Karpas-422 (cell line): Measurements from ENCODE around the gene HOXD12. TPM values are rescaled to one million over a fixed set of nuclear protein-coding genes. Genes with fewer than 3 reads are reported as not detected.

Experiments
- DNase-seq: peaks from one replicate; pipeline ENCODE4 v3.0.0-alpha.2; 2015
- H2AFZ ChIP-seq: fragments of 200-600 bp; sonication (generic); 2 replicates; pipeline ENCODE4 v1.6.1; 2014; ENCODE audit warnings: antibody characterized with exemption, low read length, mixed read lengths
- H3K27ac ChIP-seq: fragments of 200-600 bp; sonication (generic); 2 replicates; pipeline ENCODE4 v1.5.1; 2014; ENCODE audit warnings: mild to moderate bottlenecking, low read length, moderate library complexity
- H3K27me3 ChIP-seq: fragments of 200-600 bp; sonication (generic); 2 replicates; pipeline ENCODE4 v1.6.1; 2014; ENCODE audit warnings: low read length, mixed read lengths
- H3K36me3 ChIP-seq: fragments of 200-600 bp; sonication (generic); 2 replicates; pipeline ENCODE4 v1.6.1; 2014; ENCODE audit warnings: low read length, mixed read lengths; ENCODE audit not compliant: insufficient read depth
- H3K4me1 ChIP-seq: fragments of 200-600 bp; sonication (generic); 2 replicates; pipeline ENCODE4 v1.6.1; 2014; ENCODE audit warnings: mild to moderate bottlenecking, low read length, mixed read lengths
- H3K4me2 ChIP-seq: fragments of 200-600 bp; sonication (generic); 2 replicates; pipeline ENCODE4 v1.6.1; 2014; ENCODE audit warnings: low read length, low read depth, mild to moderate bottlenecking; ENCODE audit not compliant: poor library complexity, severe bottlenecking
- H3K4me3 ChIP-seq: fragments of 200-600 bp; sonication (generic); 2 replicates; pipeline ENCODE4 v1.5.1; 2014; ENCODE audit warnings: mild to moderate bottlenecking, antibody characterized with exemption, low read length, mixed read lengths
- H3K79me2 ChIP-seq: fragments of 200-600 bp; sonication (generic); 2 replicates; pipeline ENCODE4 v1.6.1; 2014; ENCODE audit warnings: mild to moderate bottlenecking, low read length, mixed read lengths
- H3K9ac ChIP-seq: fragments of 200-600 bp; sonication (generic); 2 replicates; pipeline ENCODE4 v1.6.0; 2014; ENCODE audit warnings: low read length
- H3K9me2 ChIP-seq: fragments of 200-600 bp; sonication (generic), shearing (Covaris generic); replicated peaks from 2 replicates; pipeline ENCODE4 v1.6.0; 2014; ENCODE audit warnings: mild to moderate bottlenecking, low read length, moderate library complexity; ENCODE audit not compliant: insufficient read depth
- H3K9me3 ChIP-seq: fragments of 300-700, 200-600 bp; sonication (generic); 2 replicates; pipeline ENCODE4 v1.6.1; 2014; ENCODE audit warnings: low read length, mixed read lengths
- H4K20me1 ChIP-seq: fragments of 200-600 bp; sonication (generic); 2 replicates; pipeline ENCODE4 v1.6.1; 2014; ENCODE audit warnings: mild to moderate bottlenecking, antibody characterized with exemption, low read length, low read depth; ENCODE audit not compliant: insufficient read depth
- total RNA-seq: library from RNA; depleted of rRNA; stranded (reverse); fragments of >200 nt; shearing (Covaris generic); gene quantifications from 2 replicates; pipeline ENCODE4 v1.2.3, GENCODE V29; 2014; ENCODE audit warnings: low replicate concordance

HOXD12 gene
- total RNA-seq, 1 experiment from 2014 or later = 1.0 TPM

DNA sequence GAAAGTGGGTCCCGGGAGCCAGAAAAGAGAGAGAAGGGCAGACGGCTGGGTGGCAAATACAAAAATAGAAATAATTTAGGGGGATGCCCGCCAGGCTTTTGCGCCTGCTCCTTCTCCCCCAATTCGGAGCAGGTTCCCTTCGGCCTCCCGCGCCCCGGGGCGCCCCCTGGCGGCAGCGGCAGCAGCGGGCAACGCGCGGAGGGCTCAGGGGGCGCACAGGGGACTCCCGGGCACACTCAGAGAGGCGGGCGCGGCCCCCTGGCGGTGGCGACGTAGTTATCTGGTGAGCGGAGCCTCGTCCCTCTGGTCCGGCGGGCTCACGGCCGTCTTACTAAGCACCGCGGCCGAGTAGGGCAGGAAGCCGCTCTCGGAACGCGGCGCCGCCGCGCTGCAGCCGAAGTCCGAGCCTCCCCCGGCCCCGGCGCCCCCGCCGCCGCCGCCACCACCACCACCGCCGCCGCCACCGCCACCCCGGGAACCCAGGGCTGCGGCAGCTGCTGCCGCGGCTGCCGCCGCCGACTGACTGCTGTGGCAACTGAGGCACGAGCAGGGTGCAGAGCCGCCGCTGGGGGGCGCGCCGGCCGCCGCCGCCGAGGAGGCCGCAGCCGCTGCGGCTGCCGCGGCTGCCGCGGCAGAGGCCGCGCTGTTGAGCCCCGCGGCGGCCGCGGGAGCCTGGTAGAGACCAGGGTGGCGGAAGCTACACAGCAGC is 19.6 kb upstream of the HOXD12 start:
- no peak overlapping the region for H3K27ac ChIP-seq
- H4K20me1 ChIP-seq = no peaks in the 10 kb centered on the region
- H3K27me3 ChIP-seq = no peaks in the 10 kb centered on the region
- no peaks in the 10 kb centered on the region for H3K36me3 ChIP-seq
- H3K9me3 ChIP-seq = no peaks in the 10 kb centered on the region
- H3K4me2 ChIP-seq = no peak overlapping the region
- no peak overlapping the region for H2AFZ ChIP-seq
- no peaks in the 10 kb centered on the region for H3K4me1 ChIP-seq
- no peaks in the 10 kb centered on the region for H3K9me2 ChIP-seq
- no peak overlapping the region for H3K9ac ChIP-seq
- H3K79me2 ChIP-seq = no peaks in the 10 kb centered on the region
- H3K4me3 ChIP-seq = no peak overlapping the region
- DNase-seq = no peak

DNA sequence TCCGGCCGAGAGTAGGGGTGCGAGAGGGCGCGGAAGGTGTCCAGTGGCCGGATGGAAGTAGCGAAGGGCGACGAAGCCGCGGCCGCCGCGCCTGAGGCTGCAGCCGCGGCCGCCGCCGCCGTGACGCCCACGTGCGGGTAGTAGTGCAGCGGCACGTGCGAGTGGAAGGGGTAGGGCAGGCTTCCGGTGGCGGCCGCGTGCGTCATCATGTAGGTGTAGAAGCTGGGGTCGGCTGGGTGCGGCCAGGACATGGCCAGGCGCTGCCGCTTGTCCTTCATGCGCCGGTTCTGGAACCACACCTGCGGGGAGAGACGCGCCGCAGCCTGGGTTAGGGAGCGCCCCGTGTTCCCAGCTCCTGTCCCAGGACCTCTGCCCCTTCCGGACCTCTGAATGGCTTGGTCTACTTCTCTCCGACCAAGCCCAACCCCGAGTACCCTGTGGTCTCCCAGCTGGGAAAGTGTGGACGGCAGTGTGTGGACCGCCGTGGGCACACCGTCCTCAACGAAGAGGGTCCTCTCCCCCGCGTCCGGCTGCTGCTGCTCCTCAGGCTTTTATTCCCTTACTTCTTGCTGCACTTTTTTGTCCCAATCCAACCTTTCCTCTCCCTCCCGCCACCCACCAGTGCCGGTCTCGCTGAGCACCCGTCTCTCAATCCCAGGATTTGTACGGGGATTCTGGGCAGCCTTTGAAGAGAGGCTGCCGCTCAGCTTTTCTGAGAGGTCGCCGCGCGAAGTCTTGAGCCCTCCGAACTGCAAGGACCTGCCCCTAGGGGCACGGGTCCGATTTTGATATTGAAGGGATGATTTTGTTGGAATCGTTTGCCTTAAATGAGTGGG is 18.8 kb upstream of the HOXD12 start:
- no peaks in the 10 kb centered on the region for H3K27me3 ChIP-seq
- no peak for DNase-seq
- H3K27ac ChIP-seq = no peak overlapping the region
- H3K9ac ChIP-seq = no peak overlapping the region
- H4K20me1 ChIP-seq = no peaks in the 10 kb centered on the region
- no peaks in the 10 kb centered on the region for H3K9me3 ChIP-seq
- no peak overlapping the region for H2AFZ ChIP-seq
- H3K4me1 ChIP-seq = no peaks in the 10 kb centered on the region
- H3K9me2 ChIP-seq = no peaks in the 10 kb centered on the region
- no peaks in the 10 kb centered on the region for H3K36me3 ChIP-seq
- H3K4me2 ChIP-seq = no peak overlapping the region
- no peaks in the 10 kb centered on the region for H3K79me2 ChIP-seq
- no peak overlapping the region for H3K4me3 ChIP-seq

DNA sequence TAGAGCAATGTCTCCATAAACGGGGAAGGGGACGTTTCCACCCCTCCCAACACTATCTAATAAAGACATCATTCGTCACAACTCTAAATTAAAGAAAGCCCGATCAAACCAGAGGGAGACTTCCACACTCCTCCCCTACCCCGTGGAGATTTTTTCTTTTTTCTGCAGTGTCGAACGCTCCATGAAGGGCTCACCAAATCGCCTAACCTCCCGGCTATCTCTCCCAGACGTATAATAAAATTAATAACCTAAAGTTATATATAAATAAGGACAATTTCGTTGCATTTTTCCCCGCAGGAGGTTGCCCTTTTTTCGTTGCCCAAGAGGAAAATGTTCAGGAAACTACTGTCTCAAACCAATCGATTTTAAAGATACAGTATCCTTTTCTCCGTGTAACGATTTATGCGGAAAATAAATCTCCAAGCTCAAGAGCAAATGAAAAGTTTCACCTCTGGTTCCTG is 18.2 kb upstream of the HOXD12 start:
- no peak overlapping the region for H3K9ac ChIP-seq
- no peaks in the 10 kb centered on the region for H3K36me3 ChIP-seq
- H3K27ac ChIP-seq = no peak overlapping the region
- H3K9me3 ChIP-seq = no peaks in the 10 kb centered on the region
- H3K4me2 ChIP-seq = no peak overlapping the region
- no peak for DNase-seq
- H3K4me3 ChIP-seq = no peak overlapping the region
- no peaks in the 10 kb centered on the region for H3K9me2 ChIP-seq
- no peaks in the 10 kb centered on the region for H3K27me3 ChIP-seq
- H3K4me1 ChIP-seq = no peaks in the 10 kb centered on the region
- H3K79me2 ChIP-seq = no peaks in the 10 kb centered on the region
- H2AFZ ChIP-seq = no peak overlapping the region
- H4K20me1 ChIP-seq = no peaks in the 10 kb centered on the region

DNA sequence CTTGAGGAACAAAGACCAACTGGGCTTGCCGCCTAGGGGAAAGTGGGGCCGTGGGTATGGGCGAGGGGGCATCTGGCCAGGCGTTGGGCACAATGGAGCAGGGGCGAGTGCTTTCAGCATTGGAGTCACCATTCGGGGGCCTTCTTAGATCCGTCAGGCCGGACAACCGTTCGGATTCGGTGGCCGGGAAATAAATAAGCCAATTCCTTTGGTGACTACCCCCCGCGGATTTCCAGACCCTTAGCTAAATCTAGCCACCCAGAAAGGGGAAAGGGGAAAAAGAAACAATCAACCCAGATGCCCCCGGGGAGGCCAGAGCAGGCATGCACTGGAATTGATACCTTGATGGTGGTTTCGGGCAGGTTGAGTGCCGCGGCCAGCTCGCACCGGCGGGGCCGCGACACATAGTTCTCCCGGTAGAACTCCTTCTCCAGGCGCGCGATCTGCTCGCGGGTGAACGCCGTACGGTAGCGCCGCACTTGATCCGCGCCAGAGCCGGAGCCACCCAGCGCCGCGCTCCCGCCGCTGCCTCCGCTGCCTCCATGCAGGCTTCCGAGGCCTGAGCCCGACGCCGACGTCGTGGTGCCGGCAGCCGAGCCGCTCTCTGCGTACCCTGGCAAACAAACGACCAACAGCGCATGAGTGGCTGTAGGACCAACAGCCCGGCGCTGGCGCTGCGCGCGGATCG is 17.6 kb upstream of the HOXD12 start:
- Histone ChIP-seq H3K9me3 (no peaks in the 10 kb centered on the region), H3K9ac (no peak overlapping the region), H3K36me3 (no peaks in the 10 kb centered on the region), H2AFZ (no peak overlapping the region), H3K4me3 (no peak overlapping the region), H3K79me2 (no peaks in the 10 kb centered on the region), H3K9me2 (no peaks in the 10 kb centered on the region), H3K4me1 (no peaks in the 10 kb centered on the region), H4K20me1 (no peaks in the 10 kb centered on the region), H3K27ac (no peak overlapping the region), H3K27me3 (no peaks in the 10 kb centered on the region), H3K4me2 (no peak overlapping the region)
- DNase-seq = no peak

DNA sequence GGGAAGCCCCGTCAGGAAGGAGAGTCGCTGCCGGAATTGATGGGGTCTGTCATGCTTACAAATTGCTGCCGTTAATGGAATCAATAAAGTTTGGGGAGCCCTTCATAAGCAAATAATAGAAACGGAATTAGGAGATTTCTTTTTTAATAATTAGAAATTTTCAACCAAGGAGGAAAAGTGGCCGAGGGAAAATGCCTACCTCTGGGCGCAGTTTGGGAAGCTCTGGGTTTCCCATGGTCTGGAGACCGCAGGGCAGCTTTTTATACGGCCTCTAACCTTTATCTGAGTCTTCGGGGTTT is 17.1 kb upstream of the HOXD12 start:
- Histone ChIP-seq H3K4me2 (no peak overlapping the region), H3K9me2 (no peaks in the 10 kb centered on the region), H3K36me3 (no peaks in the 10 kb centered on the region), H3K79me2 (no peaks in the 10 kb centered on the region), H4K20me1 (no peaks in the 10 kb centered on the region), H3K4me1 (no peaks in the 10 kb centered on the region), H3K27me3 (no peaks in the 10 kb centered on the region), H3K4me3 (no peak overlapping the region), H2AFZ (no peak overlapping the region), H3K27ac (no peak overlapping the region), H3K9me3 (no peaks in the 10 kb centered on the region), H3K9ac (no peak overlapping the region)
- no peak for DNase-seq

DNA sequence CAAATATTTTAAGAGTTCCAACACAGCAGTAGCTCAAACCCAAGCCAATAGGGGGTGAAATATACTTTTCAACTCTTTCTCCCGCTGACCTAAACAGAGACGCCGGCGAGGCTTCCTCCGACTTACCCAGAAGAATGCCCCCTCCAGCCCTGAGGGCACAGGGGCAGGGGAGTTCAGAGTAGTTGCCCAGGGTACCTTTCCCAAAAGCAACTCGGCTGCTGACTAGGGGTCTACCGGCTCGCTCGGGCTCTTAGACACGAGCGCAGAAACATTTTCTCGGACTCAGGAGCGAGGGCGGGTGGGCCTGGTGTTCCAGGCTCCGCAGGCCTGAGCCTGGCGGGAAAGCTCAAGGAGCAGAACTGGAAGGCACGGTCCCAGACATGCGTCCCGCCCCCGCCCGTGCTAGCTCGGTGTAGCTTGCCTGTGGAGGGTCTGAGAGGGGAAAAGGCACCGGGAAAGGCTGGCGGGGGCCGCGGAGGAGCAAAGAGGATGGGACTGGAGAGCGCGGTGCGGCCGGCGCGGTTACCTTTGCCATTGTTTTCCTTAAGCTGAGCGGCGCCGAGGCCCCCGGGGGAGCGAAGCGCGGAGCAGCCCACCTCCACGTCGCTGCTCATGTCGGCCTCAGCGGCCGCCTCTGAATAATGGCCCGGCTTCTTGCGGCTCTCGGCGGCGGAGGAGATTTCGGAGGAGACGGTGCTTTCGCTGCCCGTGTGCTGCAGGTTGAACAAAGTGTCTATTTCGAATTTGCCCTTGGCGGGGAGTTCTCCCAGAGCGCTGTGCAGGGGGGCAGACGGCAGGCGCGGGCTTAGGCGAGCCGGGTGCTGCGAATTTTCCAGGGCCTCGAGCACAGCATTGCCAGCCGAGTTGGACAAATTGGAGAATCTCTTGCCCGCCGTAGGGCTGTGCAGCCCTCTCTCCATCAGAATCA is 16.5 kb upstream of the HOXD12 start:
- Histone ChIP-seq H3K27ac (no peak overlapping the region), H3K4me3 (no peak overlapping the region), H3K4me2 (no peak overlapping the region), H3K27me3 (no peaks in the 10 kb centered on the region), H3K9me2 (no peaks in the 10 kb centered on the region), H3K9me3 (no peaks in the 10 kb centered on the region), H3K9ac (no peak overlapping the region), H3K36me3 (no peaks in the 10 kb centered on the region), H3K4me1 (no peaks in the 10 kb centered on the region), H3K79me2 (no peaks in the 10 kb centered on the region), H4K20me1 (no peaks in the 10 kb centered on the region), H2AFZ (no peak overlapping the region)
- DNase-seq = no peak

DNA sequence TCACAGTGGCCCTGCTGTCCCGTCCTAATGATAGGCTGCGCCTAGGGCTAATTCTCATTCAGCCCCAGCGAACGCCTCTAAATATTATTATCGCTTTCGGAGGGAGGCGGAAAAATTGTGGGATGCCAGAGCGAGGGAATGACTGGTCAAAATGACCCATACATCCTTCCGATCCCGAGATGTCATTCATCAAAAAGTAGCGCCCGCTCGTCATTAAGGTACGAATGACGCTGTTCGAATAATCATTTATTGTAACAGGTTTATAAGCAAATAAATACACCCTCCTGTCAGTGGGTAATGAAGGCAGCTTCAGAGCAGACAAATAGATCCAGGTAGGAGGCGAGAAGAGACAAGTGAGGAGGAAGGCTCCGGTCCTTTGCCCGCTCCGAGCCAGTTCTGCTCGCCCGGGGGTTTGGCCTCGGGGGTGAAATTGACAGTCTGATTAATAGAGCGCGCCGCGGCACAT is 15.8 kb upstream of the HOXD12 start, which contains the start of gene EVX2:
TSS of gene EVX2 (minus strand) at position 167 of the 466 bp plus-strand sequence. CDS start 186 bp downstream, outside the sequence.
- Histone ChIP-seq H3K27ac (no peak within 1 kb of the TSS), H3K4me3 (no peak within 1 kb of the TSS), H3K9me2 (no peaks in the 10 kb centered on the region), H3K4me2 (no peak within 1 kb of the TSS), H3K79me2 (no peaks in the 10 kb centered on the region), H3K9ac (no peak within 1 kb of the TSS), H3K9me3 (no peaks in the 10 kb centered on the region), H4K20me1 (no peaks in the 10 kb centered on the region), H3K36me3 (no peaks in the 10 kb centered on the region), H2AFZ (no peak within 1 kb of the TSS), H3K4me1 (no peaks in the 10 kb centered on the region), H3K27me3 (no peaks in the 10 kb centered on the region)
- no peak for DNase-seq
